Measurements from ENCODE around the gene HINT2.

GRCh38 chr9:35829764-35830096, 14.9 kb upstream of the HINT2 start:
- no peak for TF ChIP-seq CTCF (IDR thresholded peaks at IDR 0.05)
- TF ChIP-seq EZH2 (IDR thresholded peaks at IDR 0.05; ENCODE audit: borderline replicate concordance, insufficient read depth, low read depth, low read length, poor library complexity, severe bottlenecking) = no peak

All from B cell (primary cell).